Prostate gland (tissue), 2 donors: ENCODE results near the gene SRGAP1.

Experiments
- CTCF ChIP-seq, 4 experiments: fragments of 200-600 bp in 2 of 4; fragments of 450-650 bp in 2 of 4; sonication (generic) in 2 of 4; IDR thresholded peaks; 1 replicate in 3 of 4; 2 replicates in 1 of 4; pipeline ENCODE4 v1.5.1; 2016 to 2019; ENCODE audit warnings: antibody characterized with exemption in 4 of 4, mild to moderate bottlenecking in 2 of 4, moderate library complexity in 2 of 4
- POLR2A ChIP-seq: fragments of 450-650 bp; IDR thresholded peaks from one replicate; pipeline ENCODE4 v1.6.1; 2016; ENCODE audit warnings: antibody characterized with exemption, mild to moderate bottlenecking

GRCh38 chr12:63966606-63966975, 122.1 kb downstream of the SRGAP1 start:
- no peak for TF ChIP-seq CTCF (IDR thresholded peaks at IDR 0.05)
- no peak for TF ChIP-seq POLR2A
